HS-5 (cell line): Measurements from ENCODE around the gene XPO6.

Source experiments
- DNase-seq: peaks from one replicate; pipeline ENCODE4 v3.0.0-alpha.2; 2012; ENCODE audit warnings: low read depth

XPO6 gene

GRCh38 chr16:28110074-28110473 is 101.7 kb downstream of the XPO6 start:
- DNase-seq = no peak

DNA sequence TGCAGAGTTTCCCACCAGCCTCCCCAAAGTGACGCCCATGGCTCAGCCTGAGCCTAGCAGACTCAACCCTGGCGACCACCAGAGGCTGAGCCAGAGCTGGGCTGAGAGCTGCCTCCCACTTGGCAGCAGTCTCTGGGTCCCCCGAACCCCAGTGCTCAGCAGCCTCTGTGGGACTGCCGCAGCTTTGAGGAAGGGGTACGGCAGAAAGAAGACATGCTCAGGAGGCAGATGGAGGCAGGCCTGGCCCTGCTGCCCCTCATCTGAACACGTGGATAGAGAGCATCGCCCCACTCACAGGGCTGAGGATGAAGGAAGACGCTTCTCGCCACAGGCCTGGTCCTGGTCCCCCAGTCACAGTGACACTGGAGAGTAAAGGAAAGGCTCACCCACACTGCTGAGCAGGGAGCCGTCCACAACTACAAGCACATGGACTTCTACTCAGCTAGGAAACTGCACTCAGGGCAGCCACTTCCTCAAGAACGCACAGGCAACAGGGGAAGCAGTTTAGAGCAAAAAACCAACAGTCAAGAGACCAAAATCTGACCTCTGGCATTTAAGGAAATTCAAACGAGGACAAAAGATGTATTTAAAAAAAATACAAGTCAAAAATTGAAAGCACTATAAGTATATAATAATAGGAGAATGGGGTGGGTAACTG is 103.0 kb downstream of the XPO6 start:
- no peak for DNase-seq

DNA sequence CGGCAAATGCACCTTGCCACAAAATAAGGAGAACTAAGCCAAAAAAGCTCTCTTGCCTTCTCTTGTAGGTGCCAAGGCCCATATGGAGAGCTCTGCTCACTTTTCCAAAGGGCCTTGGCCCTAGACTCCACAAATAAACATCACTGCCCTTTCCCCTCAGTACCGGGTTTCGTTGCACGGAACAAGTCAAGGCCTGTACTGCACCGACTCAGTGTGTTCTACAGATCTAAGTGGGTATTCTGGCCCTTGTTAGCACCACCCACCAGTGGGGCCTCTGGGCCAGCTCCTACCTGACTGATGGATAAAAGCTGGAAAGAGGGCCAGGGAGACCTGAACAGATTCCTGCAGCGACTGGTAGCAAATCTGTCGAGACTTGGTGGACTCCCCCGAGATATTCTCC is 104.5 kb downstream of the XPO6 start:
- no peak for DNase-seq

DNA sequence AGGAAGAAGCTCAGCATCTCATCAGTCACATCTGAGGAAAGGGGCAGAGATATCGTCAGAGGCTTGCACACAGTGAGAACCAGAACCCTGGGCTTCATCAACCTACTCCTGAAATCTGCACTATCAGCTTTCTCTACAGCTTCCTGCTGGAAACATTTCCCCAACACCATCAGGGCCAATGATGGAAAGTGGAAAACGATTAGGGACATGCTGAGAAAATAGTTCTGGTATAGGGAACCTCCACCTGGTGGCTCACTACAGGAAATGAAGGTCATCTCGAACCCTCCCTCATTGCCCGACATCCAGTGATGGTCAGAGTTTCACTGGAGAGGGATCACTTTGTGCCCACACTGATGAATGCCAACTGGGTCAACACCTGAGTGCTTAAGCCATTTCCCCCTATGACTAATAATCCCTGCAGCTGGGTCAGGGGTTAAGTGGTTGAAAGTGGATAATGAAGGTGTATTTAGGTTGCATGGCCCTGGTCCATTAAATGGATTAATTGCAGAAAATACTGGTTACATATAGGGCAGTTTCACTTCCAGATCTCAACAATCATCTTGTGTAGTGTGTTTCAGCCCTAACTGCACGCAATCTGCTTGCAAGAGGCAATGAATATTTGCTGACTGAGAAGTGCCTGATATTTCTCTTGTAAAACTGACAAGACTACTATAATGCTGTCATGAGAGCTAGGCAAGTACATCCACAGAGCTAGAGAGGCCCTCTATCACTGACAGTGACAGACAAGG is 105.1 kb downstream of the XPO6 start:
- no peak for DNase-seq

GRCh38 chr16:28105954-28106353 is 105.8 kb downstream of the XPO6 start:
- no peak for DNase-seq

DNA sequence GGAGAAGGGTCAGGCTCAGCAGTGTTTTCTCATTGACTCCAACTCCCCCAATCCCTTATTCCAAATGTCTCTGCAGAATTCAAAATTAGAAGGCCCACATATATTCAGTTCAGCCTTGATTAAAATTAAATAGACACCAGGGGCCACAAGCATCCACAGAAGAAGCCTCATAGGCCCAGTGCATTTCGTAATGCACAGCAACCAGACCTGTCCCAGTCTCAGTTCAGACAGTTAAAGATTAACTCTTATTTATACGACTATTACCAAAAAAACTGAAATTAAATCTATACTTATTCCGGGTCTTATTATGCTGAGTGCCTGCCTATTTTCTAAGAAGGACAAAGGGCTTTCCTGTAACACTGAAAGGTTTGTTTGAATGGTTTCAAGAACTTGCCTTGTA is 106.5 kb downstream of the XPO6 start:
- DNase-seq = no peak

GRCh38 chr16:28104404-28104803 is 107.4 kb downstream of the XPO6 start:
- no peak for DNase-seq

GRCh38 chr16:28103516-28104170 is 108.1 kb downstream of the XPO6 start:
- DNase-seq = no peak

DNA sequence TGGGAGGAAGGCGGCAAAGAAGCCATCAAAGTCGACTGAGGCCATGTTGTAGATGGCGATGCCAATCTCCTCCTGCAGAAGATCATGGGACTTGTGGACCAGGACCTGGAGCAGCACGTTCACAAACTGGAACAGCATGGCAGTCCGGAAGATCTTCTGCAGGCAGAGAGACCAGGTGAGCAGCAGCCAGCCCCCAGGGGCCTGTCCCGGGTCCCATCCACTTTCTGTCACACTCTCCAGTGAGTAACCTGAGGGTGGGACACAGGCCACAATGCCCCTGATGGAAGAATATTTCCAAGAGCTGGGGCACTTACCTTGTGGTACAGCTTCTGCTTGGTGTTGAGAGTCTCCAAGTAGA is 110.3 kb downstream of the XPO6 start:
- DNase-seq = no peak

DNA sequence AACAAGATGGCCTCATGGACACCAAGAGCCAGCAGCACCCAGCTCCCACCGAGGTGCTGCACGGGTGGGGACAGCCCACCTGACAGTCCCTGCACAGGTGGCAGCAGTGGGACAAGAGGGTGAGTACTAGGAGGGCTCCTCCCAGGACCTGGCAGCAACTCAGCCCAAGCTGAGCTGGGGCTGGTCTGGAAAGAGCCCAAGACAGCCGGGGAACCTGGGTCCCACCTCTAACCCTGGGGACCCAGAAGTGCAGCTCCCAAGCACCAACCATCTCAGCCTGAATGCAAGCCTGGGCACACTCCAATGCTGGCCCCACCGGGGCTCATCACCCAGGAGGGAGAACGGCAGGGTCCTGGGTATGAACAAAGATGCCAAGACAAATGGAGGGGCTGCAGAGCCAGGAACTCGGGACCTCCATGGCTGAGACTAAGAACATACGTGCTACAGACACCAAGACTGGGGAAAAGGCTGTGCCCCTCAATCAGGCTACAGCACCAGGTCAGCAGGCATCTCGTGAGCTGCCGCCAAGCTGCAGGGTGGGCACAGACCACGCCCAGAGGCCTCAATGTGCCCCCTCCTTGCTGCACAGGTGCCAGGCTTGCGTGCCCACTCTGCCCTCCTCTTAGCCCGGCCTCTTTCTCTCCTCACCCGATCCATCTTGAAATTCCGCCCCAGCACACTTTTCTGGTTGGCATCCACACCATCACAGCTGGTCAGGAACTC is 110.8 kb downstream of the XPO6 start:
- no peak for DNase-seq

GRCh38 chr16:28098959-28099945 is 112.5 kb downstream of the XPO6 start:
- no peak for DNase-seq

DNA sequence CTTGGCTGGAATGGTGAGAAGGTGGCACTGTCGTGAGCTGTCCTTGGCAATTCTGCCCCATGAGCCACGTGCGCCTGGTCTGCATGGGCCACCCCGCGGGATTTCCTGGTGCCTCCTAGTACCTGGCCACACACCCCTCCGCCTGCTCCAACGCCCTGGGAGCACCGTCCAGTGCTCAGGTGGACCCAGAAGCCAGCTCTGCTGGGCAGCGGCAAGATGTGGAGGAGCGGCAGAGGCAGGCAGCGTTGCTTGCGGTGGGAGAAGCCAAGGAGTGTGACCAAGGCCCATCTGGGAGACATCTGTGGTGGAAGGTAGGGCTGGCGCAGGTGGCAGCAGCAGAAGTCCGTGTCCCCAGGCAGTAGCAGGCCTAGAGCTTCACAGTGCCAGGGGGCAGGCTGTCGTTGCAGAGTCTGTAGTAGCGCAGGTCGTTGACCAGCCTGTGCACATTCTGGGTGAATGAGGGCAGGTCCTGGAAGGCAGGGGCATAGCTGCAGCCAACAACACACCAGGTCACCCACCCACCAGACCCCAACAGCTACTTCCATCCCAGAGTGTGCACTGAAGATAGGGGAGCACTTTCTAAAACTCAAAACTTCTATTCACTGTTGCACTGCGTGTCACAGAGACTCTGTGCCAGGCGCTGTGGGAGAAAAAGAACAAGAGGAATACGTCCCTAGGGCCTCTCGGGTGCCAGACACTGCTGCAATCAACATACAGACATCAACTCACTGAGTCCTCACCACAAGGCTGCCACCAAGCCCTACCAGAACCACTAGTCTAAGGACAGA is 113.4 kb downstream of the XPO6 start:
- DNase-seq = no peak

DNA sequence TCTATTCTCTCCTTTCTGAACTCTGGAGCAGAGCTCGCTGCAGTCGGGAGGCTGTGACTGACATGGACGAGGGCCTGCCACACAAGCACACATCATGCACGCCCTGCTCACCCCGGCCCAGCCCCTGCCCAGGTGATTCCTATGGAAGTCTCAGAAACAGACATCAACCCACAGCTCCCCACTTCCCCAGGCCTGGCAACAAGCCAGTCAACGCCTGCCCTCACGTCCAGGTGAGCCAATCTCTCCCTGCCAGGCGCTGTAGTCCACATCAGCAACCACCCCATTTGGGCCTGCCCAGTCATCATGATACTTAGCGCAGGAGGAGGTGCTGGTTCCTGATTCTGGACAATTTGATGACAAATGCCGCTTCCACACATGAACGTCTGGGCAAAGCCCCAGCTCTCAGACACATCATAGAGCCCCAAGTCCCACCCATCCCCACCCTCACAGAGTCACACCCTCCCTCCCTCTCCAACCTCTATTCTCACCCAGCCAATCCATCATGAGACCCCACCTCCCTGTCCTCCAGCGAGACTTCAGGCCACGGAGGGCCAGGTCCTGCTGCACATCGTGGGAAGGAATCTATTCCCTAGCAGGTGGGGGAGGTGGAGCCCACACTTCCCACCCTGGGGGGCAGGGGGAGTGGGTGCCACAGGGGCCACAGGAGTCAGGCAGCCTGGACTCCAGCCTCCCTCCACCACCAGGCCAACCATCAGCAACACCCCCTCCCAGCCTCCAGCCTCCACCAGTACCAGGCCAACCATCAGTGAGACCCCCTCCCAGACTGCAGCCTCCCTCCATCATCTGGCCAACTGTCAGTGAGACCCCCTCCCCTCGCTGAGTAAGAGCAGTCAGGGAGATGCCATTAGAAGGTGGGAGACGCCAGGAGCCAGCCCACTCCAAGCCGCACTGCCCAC is 114.5 kb downstream of the XPO6 start:
- no peak for DNase-seq

- no peak for DNase-seq
These were observed 118.4 kb downstream of the XPO6 start for GRCh38 chr16:28093385-28093725.

- DNase-seq = no peak
These were observed 118.9 kb downstream of the XPO6 start for GRCh38 chr16:28092721-28093384.

- DNase-seq = no peak
These were observed 120.1 kb downstream of the XPO6 start for GRCh38 chr16:28091656-28092055.

DNA sequence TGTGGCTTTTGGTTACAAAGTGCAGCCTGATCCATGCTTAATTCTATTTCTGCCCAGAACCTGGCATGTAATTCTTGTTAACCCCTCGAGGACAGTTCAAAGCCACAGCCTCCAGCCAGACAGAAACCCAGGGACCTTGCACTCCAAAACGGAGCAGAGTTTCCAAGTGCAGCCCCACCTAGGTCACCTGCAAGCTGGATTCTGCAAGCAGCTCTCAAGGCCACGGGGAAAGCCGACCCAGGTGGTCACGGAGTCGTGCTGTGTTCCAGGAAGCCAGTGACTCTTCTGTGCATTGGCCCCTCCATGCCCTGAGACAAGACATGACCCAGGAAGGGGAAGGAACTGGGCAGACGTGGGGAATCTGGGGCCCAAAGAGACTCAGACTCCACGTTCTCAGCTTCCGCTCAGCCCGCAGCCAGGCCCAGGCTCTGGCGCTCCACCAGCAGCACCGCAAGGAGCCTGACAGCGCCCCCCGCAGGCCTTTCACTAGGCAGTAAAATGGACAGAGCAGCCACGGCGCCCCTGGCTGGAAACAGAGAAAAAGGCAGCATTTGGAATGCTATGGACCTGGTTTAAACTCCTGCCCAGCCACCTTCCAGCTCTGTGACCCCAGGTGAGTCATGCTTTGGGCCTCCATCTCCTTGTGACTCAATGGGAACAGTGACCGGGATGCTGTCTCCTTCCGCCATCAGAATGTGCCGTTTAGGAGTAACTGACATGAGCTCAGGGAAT is 121.0 kb downstream of the XPO6 start:
- DNase-seq = peak; percentile 8

DNA sequence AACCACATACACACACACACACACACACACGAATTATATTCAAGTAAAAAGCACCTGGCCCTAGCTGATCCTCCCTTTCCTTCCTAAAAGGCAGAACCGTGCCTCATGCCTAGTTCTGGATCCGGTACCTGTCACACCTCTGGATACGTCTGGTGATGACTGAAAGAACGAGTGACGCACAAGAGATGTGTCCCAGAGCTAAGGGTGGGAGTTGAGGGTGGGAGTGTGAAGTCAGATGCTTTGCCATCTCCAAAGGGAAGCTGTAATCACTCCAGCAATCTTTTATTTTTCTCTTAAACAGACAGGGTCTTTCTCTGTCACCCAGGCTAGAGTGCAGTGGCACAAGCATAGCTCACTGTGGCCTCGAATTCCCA is 121.8 kb downstream of the XPO6 start:
- DNase-seq = no peak
